ENCODE results near the gene HMGB2. TPM values are rescaled to one million over a fixed set of nuclear protein-coding genes. Genes with fewer than 3 reads are reported as not detected.

HMGB2 gene
- total and polyA plus RNA-seq, 2 experiments from 2014 or later, result 103 to 593 TPM

GRCh38 chr4:173314715-173315114, 19.4 kb downstream of the HMGB2 start:
- H3K27ac Mint-ChIP-seq, result no peak overlapping the region
- Histone ChIP-seq H3K4me1 (ENCODE audit: insufficient read depth) (peaks cover 27% of the 10 kb centered on the region), H3K27me3 (ENCODE audit: insufficient read depth) (no peaks in the 10 kb centered on the region), H3K4me3 (no peak overlapping the region), H3K4me2 (no peak overlapping the region), H4K20me1 (replicated peaks; ENCODE audit: insufficient read depth) (no peaks in the 10 kb centered on the region), H3F3A (replicated peaks; ENCODE audit: low read depth) (no peaks in the 10 kb centered on the region), H3K27ac (ENCODE audit: low read depth) (no peak overlapping the region), H3K36me3 (ENCODE audit: insufficient read depth) (no peaks in the 10 kb centered on the region), H3K9me2 (ENCODE audit: insufficient read depth) (no peaks in the 10 kb centered on the region), H2AFZ (no peak overlapping the region), H3K79me2 (replicated peaks; ENCODE audit: insufficient read depth) (no peaks in the 10 kb centered on the region)
- ATAC-seq (no peak), DNase-seq (ENCODE audit: low spot score) (no peak)
- H3K27me3 Mint-ChIP-seq (ENCODE audit: insufficient read depth, low read depth, poor library complexity), result peaks cover 8% of the 10 kb centered on the region
- peaks cover 27% of the 10 kb centered on the region for H3K36me3 Mint-ChIP-seq (ENCODE audit: low read depth)
- H3K4me3 Mint-ChIP-seq, result no peak overlapping the region
- peaks cover 35% of the 10 kb centered on the region for H3K4me1 Mint-ChIP-seq
- peaks cover 3% of the 10 kb centered on the region; the same call in 1 of the 3 replicates for H3K9me3 Mint-ChIP-seq
- TF ChIP-seq CTCF (conservative IDR thresholded peaks at IDR 0.05; ENCODE audit: low read depth in 2 of 2), result no peak
- TF ChIP-seq JUNB (IDR thresholded peaks at IDR 0.05; ENCODE audit: unreplicated experiment), result no peak
- TF ChIP-seq ZNF462 (CRISPR knock-in tag; IDR thresholded peaks at IDR 0.05), result no peak
- no peak for TF ChIP-seq EZH2 (IDR thresholded peaks at IDR 0.05; ENCODE audit: low read depth, unreplicated experiment)
- TF ChIP-seq NANOG (IDR thresholded peaks at IDR 0.05; ENCODE audit: borderline replicate concordance), result no peak
- TF ChIP-seq EZH2phosphoT487 (IDR thresholded peaks at IDR 0.05; ENCODE audit: unreplicated experiment), result no peak
- TF ChIP-seq ETS1 (IDR thresholded peaks at IDR 0.05), result no peak
- no peak for TF ChIP-seq STAT1 (IDR thresholded peaks at IDR 0.05; ENCODE audit: unreplicated experiment)
- TF ChIP-seq ZNF114 (CRISPR knock-in tag; IDR thresholded peaks at IDR 0.05), result no peak
- no peak for TF ChIP-seq ZNF331 (CRISPR knock-in tag; IDR thresholded peaks at IDR 0.05; ENCODE audit: low read depth)
- no peak for TF ChIP-seq CREB1 (CRISPR knock-in tag; IDR thresholded peaks at IDR 0.05; ENCODE audit: low read depth)
- no peak for TF ChIP-seq REST (IDR thresholded peaks at IDR 0.05; ENCODE audit: unreplicated experiment)
- TF ChIP-seq POLR2AphosphoS5 (IDR thresholded peaks at IDR 0.05; ENCODE audit: low read depth), result no peak

Data from GM23338 (cell line).